Daoy (cell line): ENCODE data around the gene RNF207. TPM values are rescaled to one million over a fixed set of nuclear protein-coding genes. Genes with fewer than 3 reads are reported as not detected.

Experiments used
- DNase-seq: peaks from one replicate; pipeline ENCODE4 v3.0.0-alpha.2; 2015; ENCODE audit warnings: low read depth
- total RNA-seq: library from RNA; depleted of rRNA; stranded (reverse); fragments of >200 nt; shearing (Covaris generic); gene quantifications from 2 replicates; pipeline ENCODE4 v1.2.3, GENCODE V29; 2014; rRNA removed

Gene RNF207
- total RNA-seq: 6.2 and 11.7 TPM in 2 replicates

GRCh38 chr1:6205849-6206519 is at the start of gene RNF207:
Gene RNF207, plus strand, starts transcription at chr1:6206119. Its CDS starts 417 bp downstream, at chr1:6206536.
- DNase-seq: peak; percentile 91

GRCh38 chr1:6157132-6157527 is 48.8 kb upstream of the RNF207 start:
- DNase-seq: peak; percentile 59

GRCh38 chr1:6157528-6158174 is 48.3 kb upstream of the RNF207 start:
- peak; percentile 91 for DNase-seq

GRCh38 chr1:6158181-6158580 is 47.7 kb upstream of the RNF207 start:
- DNase-seq: no peak

- no peak for DNase-seq
Observed at GRCh38 chr1:6162341-6162740, 43.6 kb upstream of the RNF207 start.

- peak; percentile 52 for DNase-seq
Observed at GRCh38 chr1:6162773-6163172, 43.1 kb upstream of the RNF207 start.

- DNase-seq: no peak
Observed at GRCh38 chr1:6163191-6163972, 42.5 kb upstream of the RNF207 start.

- DNase-seq: no peak
Observed at GRCh38 chr1:6163973-6164617, 41.8 kb upstream of the RNF207 start.

GRCh38 chr1:6165027-6165426 is 40.9 kb upstream of the RNF207 start:
- no peak for DNase-seq

GRCh38 chr1:6165441-6165985 is 40.4 kb upstream of the RNF207 start:
- no peak for DNase-seq

- no peak for DNase-seq
Observed at GRCh38 chr1:6166221-6166620, 39.7 kb upstream of the RNF207 start.

- DNase-seq: no peak
Observed at GRCh38 chr1:6166655-6167390, 39.1 kb upstream of the RNF207 start.

GRCh38 chr1:6167391-6168303 is 38.3 kb upstream of the RNF207 start:
- DNase-seq: no peak

- DNase-seq: no peak
Observed at GRCh38 chr1:6168947-6169586, 36.9 kb upstream of the RNF207 start.

GRCh38 chr1:6170116-6170741 is 35.7 kb upstream of the RNF207 start:
- DNase-seq: no peak

- DNase-seq: no peak
Observed at GRCh38 chr1:6170742-6171201, 35.1 kb upstream of the RNF207 start.

- peak; percentile 40 for DNase-seq
Observed at GRCh38 chr1:6171548-6172124, 34.3 kb upstream of the RNF207 start.

GRCh38 chr1:6172549-6172948 is 33.4 kb upstream of the RNF207 start:
- DNase-seq: no peak
